ENCODE data around the gene OMD. TPM values are rescaled to one million over a fixed set of nuclear protein-coding genes. Genes with fewer than 3 reads are reported as not detected.

Gene OMD
- total RNA-seq, 6 donors from 2014 or later, result 0.67 to 8.1 (median 4.7) TPM

GRCh38 chr9:92393686-92394085 lies 30.6 kb downstream of the OMD start:
- no peak overlapping the region for H3K27ac ChIP-seq
- H3K4me3 ChIP-seq, result no peak overlapping the region
- WGBS, 2 donors, result 51 to 72% methylated on average over 1 of the region's 1 CpG
- DNase-seq, result no peak
- no peaks in the 10 kb centered on the region for H3K36me3 ChIP-seq
- H3K27me3 ChIP-seq, result no peaks in the 10 kb centered on the region
- no peak for TF ChIP-seq EP300 (IDR thresholded peaks at IDR 0.05)
- no peak for TF ChIP-seq POLR2A (IDR thresholded peaks at IDR 0.05)
- TF ChIP-seq POLR2AphosphoS5 (IDR thresholded peaks at IDR 0.05), result no peak
- no peak for TF ChIP-seq CTCF (IDR thresholded peaks at IDR 0.05)
- peaks cover 0 to 4% (median 0%) of the 10 kb centered on the region in 4 donors for H3K4me1 ChIP-seq
- no peak for ATAC-seq (ENCODE audit: low FRiP score in 2 of 2)
- H3K9me3 ChIP-seq, result no peaks in the 10 kb centered on the region

- Histone ChIP-seq H3K27me3 (no peaks in the 10 kb centered on the region), H3K27ac (no peak overlapping the region), H3K4me3 (no peak overlapping the region), H3K4me1 (peaks cover 0 to 4% (median 0%) of the 10 kb centered on the region in 4 donors), H3K9me3 (no peaks in the 10 kb centered on the region), H3K36me3 (no peaks in the 10 kb centered on the region)
- DNase-seq (no peak), ATAC-seq (ENCODE audit: low FRiP score in 2 of 2) (no peak)
- 82 to 86% methylated on average over 2 of the region's 2 CpGs for WGBS, 2 donors
- TF ChIP-seq POLR2AphosphoS5 (IDR thresholded peaks at IDR 0.05) (no peak), CTCF (IDR thresholded peaks at IDR 0.05) (no peak), POLR2A (IDR thresholded peaks at IDR 0.05) (no peak), EP300 (IDR thresholded peaks at IDR 0.05) (no peak)
These were observed 31.6 kb downstream of the OMD start for GRCh38 chr9:92392690-92393089.

GRCh38 chr9:92385953-92386352 lies 38.3 kb downstream of the OMD start:
- Histone ChIP-seq H3K4me3 (no peak overlapping the region), H3K36me3 (no peaks in the 10 kb centered on the region), H3K27me3 (no peaks in the 10 kb centered on the region), H3K4me1 (no peaks in the 10 kb centered on the region), H3K9me3 (no peaks in the 10 kb centered on the region), H3K27ac (no peak overlapping the region)
- WGBS, 2 donors, result 94 to 97% methylated on average over 4 of the region's 4 CpGs
- DNase-seq (no peak), ATAC-seq (ENCODE audit: low FRiP score in 2 of 2) (no peak)
- TF ChIP-seq POLR2AphosphoS5 (IDR thresholded peaks at IDR 0.05), result no peak
- TF ChIP-seq POLR2A (IDR thresholded peaks at IDR 0.05), result no peak
- TF ChIP-seq EP300 (IDR thresholded peaks at IDR 0.05), result no peak
- no peak for TF ChIP-seq CTCF (IDR thresholded peaks at IDR 0.05)

GRCh38 chr9:92385477-92385876 lies 38.8 kb downstream of the OMD start:
- Histone ChIP-seq H3K4me1 (no peaks in the 10 kb centered on the region), H3K9me3 (no peaks in the 10 kb centered on the region), H3K27ac (no peak overlapping the region), H3K36me3 (no peaks in the 10 kb centered on the region), H3K4me3 (no peak overlapping the region), H3K27me3 (no peaks in the 10 kb centered on the region)
- no peak for TF ChIP-seq POLR2AphosphoS5 (IDR thresholded peaks at IDR 0.05)
- TF ChIP-seq EP300 (IDR thresholded peaks at IDR 0.05), result no peak
- no peak for TF ChIP-seq POLR2A (IDR thresholded peaks at IDR 0.05)
- DNase-seq, result no peak
- 77 to 80% methylated on average over 6 of the region's 6 CpGs for WGBS, 2 donors
- no peak for ATAC-seq (ENCODE audit: low FRiP score in 2 of 2)

GRCh38 chr9:92385001-92385400 lies 39.3 kb downstream of the OMD start:
- no peak for DNase-seq
- 84 to 93% methylated on average over 3 of the region's 3 CpGs for WGBS, 2 donors
- ATAC-seq (ENCODE audit: low FRiP score in 2 of 2), result peak in 1 of 2 donors; percentile 43
- no peak for TF ChIP-seq POLR2A (IDR thresholded peaks at IDR 0.05)
- no peak for TF ChIP-seq EP300 (IDR thresholded peaks at IDR 0.05)
- TF ChIP-seq CTCF (IDR thresholded peaks at IDR 0.05), result no peak
- TF ChIP-seq POLR2AphosphoS5 (IDR thresholded peaks at IDR 0.05), result no peak
- H3K4me3 ChIP-seq, result no peak overlapping the region
- H3K27ac ChIP-seq, result no peak overlapping the region
- H3K36me3 ChIP-seq, result no peaks in the 10 kb centered on the region
- no peaks in the 10 kb centered on the region for H3K4me1 ChIP-seq
- no peaks in the 10 kb centered on the region for H3K27me3 ChIP-seq
- no peaks in the 10 kb centered on the region for H3K9me3 ChIP-seq

All from upper lobe of left lung (tissue), 6 donors.